ENCODE results near the gene HES1. TPM values are rescaled to one million over a fixed set of nuclear protein-coding genes. Genes with fewer than 3 reads are reported as not detected.

HES1 gene
- total RNA-seq, 2 donors from 2014 or later, result 32.1 to 43.6 TPM

GRCh38 chr3:194168994-194169393, 33.0 kb downstream of the HES1 start:
- no peak for DNase-seq (ENCODE audit: low spot score)
- Histone ChIP-seq H3K9me3 (no peaks in the 10 kb centered on the region), H3K27me3 (no peaks in the 10 kb centered on the region), H3K27ac (no peak overlapping the region), H3K4me1 (no peaks in the 10 kb centered on the region), H3K4me3 (no peak overlapping the region), H3K36me3 (no peaks in the 10 kb centered on the region)
- TF ChIP-seq, protein P1, sequence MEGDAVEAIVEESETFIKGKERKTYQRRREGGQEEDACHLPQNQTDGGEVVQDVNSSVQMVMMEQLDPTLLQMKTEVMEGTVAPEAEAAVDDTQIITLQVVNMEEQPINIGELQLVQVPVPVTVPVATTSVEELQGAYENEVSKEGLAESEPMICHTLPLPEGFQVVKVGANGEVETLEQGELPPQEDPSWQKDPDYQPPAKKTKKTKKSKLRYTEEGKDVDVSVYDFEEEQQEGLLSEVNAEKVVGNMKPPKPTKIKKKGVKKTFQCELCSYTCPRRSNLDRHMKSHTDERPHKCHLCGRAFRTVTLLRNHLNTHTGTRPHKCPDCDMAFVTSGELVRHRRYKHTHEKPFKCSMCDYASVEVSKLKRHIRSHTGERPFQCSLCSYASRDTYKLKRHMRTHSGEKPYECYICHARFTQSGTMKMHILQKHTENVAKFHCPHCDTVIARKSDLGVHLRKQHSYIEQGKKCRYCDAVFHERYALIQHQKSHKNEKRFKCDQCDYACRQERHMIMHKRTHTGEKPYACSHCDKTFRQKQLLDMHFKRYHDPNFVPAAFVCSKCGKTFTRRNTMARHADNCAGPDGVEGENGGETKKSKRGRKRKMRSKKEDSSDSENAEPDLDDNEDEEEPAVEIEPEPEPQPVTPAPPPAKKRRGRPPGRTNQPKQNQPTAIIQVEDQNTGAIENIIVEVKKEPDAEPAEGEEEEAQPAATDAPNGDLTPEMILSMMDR (IDR thresholded peaks at IDR 0.05), result no peak

- no peak overlapping the region for H3K27ac ChIP-seq
- TF ChIP-seq, protein P1 (IDR thresholded peaks at IDR 0.05), result no peak
- no peaks in the 10 kb centered on the region for H3K27me3 ChIP-seq
- no peaks in the 10 kb centered on the region for H3K4me1 ChIP-seq
- no peak overlapping the region for H3K4me3 ChIP-seq
- no peaks in the 10 kb centered on the region for H3K9me3 ChIP-seq
- no peak for DNase-seq (ENCODE audit: low spot score)
- H3K36me3 ChIP-seq, result no peaks in the 10 kb centered on the region
Measured at GRCh38 chr3:194169595-194169994, 33.6 kb downstream of the HES1 start.

- TF ChIP-seq, protein P1 (IDR thresholded peaks at IDR 0.05), result no peak
- no peak for DNase-seq (ENCODE audit: low spot score)
- no peak overlapping the region for H3K4me3 ChIP-seq
Measured at GRCh38 chr3:194170793-194171192, 34.8 kb downstream of the HES1 start.

DNA sequence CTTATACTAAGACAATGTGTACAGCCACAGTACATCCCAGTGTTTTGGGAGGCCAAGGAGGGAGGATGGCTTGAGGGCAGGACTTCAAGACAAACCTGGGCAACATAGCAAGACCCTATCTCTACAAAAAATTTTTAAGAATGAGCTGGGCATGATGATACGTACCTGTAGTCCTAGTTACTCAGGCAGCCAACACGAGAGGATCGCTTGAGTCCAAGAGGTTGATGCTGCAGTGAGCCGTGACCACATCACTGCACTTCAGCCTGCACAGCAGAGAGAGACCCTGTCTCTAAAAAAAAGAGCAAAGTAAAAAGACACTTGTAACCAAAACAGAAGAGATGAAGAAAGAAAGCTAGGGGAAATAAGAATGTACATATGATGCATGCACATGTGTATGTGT, 38.5 kb downstream of the HES1 start:
- Histone ChIP-seq H3K27me3 (no peaks in the 10 kb centered on the region), H3K4me1 (no peaks in the 10 kb centered on the region), H3K4me3 (no peak overlapping the region), H3K36me3 (no peaks in the 10 kb centered on the region), H3K27ac (no peak overlapping the region), H3K9me3 (no peaks in the 10 kb centered on the region)
- DNase-seq (ENCODE audit: low spot score), result no peak
- TF ChIP-seq, protein P1 (IDR thresholded peaks at IDR 0.05), result no peak

More at GRCh38 chr3:194170793-194171192, 34.8 kb downstream of the HES1 start:
- no peaks in the 10 kb centered on the region for H3K36me3 ChIP-seq
- H3K4me1 ChIP-seq, result no peaks in the 10 kb centered on the region
- H3K27me3 ChIP-seq, result no peaks in the 10 kb centered on the region
- H3K9me3 ChIP-seq, result no peaks in the 10 kb centered on the region
- no peak overlapping the region for H3K27ac ChIP-seq

GRCh38 chr3:194174980-194175379, 39.0 kb downstream of the HES1 start:
- no peak overlapping the region for H3K27ac ChIP-seq
- H3K4me3 ChIP-seq, result no peak overlapping the region
- no peaks in the 10 kb centered on the region for H3K4me1 ChIP-seq
- no peaks in the 10 kb centered on the region for H3K9me3 ChIP-seq
- no peak for DNase-seq (ENCODE audit: low spot score)
- H3K36me3 ChIP-seq, result no peaks in the 10 kb centered on the region
- TF ChIP-seq, protein P1 (IDR thresholded peaks at IDR 0.05), result no peak
- H3K27me3 ChIP-seq, result no peaks in the 10 kb centered on the region

DNA sequence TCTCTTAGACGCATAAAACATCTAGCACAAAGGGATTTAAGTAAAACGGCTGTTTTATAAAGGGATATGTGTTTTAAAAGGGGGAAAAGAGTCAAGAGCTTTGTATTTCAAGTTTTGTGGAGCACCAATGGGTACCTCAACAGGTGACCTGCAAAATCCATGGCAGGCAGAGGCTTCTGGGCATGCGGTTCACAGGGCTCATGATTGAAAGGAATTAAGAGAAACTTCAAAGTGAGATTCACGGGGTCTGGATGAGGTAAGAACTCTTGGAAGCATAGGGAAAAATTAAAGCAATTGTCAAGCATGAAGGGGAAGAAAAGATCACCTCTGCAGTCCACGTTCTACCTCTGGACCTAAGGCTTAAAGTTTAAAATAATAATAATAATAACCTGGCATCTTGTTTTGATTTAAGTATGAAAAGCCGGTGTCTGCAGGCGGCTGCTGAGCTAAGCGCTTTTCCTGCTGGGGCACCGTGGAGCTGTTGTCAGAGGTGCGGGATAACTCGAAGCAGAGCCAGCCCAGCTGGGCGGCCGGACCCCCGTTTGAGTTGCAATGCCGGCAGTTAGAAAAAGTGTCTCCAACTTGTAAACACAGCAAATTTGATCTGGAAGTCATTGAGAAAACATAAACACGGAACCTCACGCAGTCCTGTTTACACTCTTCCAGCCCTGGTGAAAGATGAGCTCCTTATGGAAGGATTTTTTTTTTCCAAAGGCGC, 40.5 kb downstream of the HES1 start:
- no peak overlapping the region for H3K4me3 ChIP-seq
- no peaks in the 10 kb centered on the region for H3K36me3 ChIP-seq
- H3K9me3 ChIP-seq, result no peaks in the 10 kb centered on the region
- TF ChIP-seq, protein P1 (IDR thresholded peaks at IDR 0.05), result no peak
- H3K4me1 ChIP-seq, result no peaks in the 10 kb centered on the region
- no peaks in the 10 kb centered on the region for H3K27me3 ChIP-seq
- no peak overlapping the region for H3K27ac ChIP-seq
- DNase-seq (ENCODE audit: low spot score), result no peak
